Activated CD4-positive, alpha-beta memory T cell treated with anti-CD3 and anti-CD28 coated beads, Interleukin-2, amount 10 ng/mL, durations not matched to agents 7 days and 5 days (primary cell): ENCODE results near the gene ITGA6. TPM values are rescaled to one million over a fixed set of nuclear protein-coding genes. Genes with fewer than 3 reads are reported as not detected.
"Not testable (repeated sequence)": the region's sequence is repeated elsewhere in the genome, so short reads cannot be mapped to it uniquely, and the experiment has no call there.

ENCODE experiments used
- CTCF ChIA-PET: fragments of 350-600 bp; sonication (Branson Sonifier 250); formaldehyde crosslinking; loops from one replicate; lab custom pipeline; 2021; ENCODE audit warnings: antibody characterized with exemption, inconsistent platforms; lab: Charles Lee
- POLR2A ChIA-PET: fragments of 350-600 bp; sonication (Branson Sonifier 250); formaldehyde crosslinking; loops from one replicate; lab custom pipeline; 2021; ENCODE audit warnings: antibody characterized with exemption; lab: Charles Lee
- DNase-seq: peaks from one replicate; pipeline ENCODE4 v3.0.0-alpha.2; 2020
- H3K27ac Mint-ChIP-seq: one replicate; pipeline ENCODE4 v1.8.0; 2021; ENCODE audit warnings: mild to moderate bottlenecking, mixed read lengths
- H3K27me3 Mint-ChIP-seq: one replicate; pipeline ENCODE4 v1.8.0; 2021; ENCODE audit warnings: mixed read lengths
- H3K36me3 Mint-ChIP-seq: one replicate; pipeline ENCODE4 v1.8.0; 2021; ENCODE audit warnings: low read depth, mixed read lengths
- H3K4me1 Mint-ChIP-seq: one replicate; pipeline ENCODE4 v1.8.0; 2021; ENCODE audit warnings: mixed read lengths
- H3K4me3 Mint-ChIP-seq: one replicate; pipeline ENCODE4 v1.8.0; 2021; ENCODE audit warnings: mild to moderate bottlenecking, mixed read lengths
- H3K9me3 Mint-ChIP-seq: one replicate; pipeline ENCODE4 v1.8.0; 2021; ENCODE audit warnings: mixed read lengths
- total RNA-seq, 2 experiments: library from RNA; stranded (reverse); gene quantifications; one replicate each; pipeline ENCODE4 v1.2.3, GENCODE V29; 2021

The ITGA6 gene
- total RNA-seq, 2 experiments from 2014 or later, result 17.7 to 18.0 TPM

DNA sequence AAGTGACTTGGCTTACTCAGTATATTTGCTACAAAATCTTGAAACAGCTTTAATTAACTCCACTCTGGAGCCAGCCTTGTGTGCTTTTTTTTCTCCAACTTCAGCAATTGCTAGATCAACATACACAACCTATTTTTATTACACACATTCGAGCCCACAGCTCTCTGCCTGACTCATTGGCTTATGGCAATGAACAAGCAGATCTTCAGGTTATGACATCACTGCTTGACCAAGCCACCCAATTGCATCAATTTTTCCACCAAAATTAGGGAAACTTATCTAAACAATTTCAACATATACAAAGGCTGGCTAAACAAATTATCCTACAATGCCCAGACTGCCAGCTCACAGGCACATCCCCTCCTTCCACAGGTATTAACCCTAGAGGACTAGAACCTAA is 88.9 kb downstream of the ITGA6 start:
- no peak overlapping the region for H3K4me3 Mint-ChIP-seq
- peaks cover 53% of the 10 kb centered on the region for H3K9me3 Mint-ChIP-seq
- H3K27ac Mint-ChIP-seq, result no peak overlapping the region
- no peaks in the 10 kb centered on the region for H3K4me1 Mint-ChIP-seq
- CTCF ChIA-PET, result interaction anchor here (0.6 kb wide), 1 partner anchor 15 kb away, joined by 3 read pairs; no protein-coding TSS in a partner anchor
- H3K36me3 Mint-ChIP-seq, result peaks cover 13% of the 10 kb centered on the region
- POLR2A ChIA-PET, result no interaction called here
- no peak for DNase-seq
- H3K27me3 Mint-ChIP-seq, result no peaks in the 10 kb centered on the region

DNA sequence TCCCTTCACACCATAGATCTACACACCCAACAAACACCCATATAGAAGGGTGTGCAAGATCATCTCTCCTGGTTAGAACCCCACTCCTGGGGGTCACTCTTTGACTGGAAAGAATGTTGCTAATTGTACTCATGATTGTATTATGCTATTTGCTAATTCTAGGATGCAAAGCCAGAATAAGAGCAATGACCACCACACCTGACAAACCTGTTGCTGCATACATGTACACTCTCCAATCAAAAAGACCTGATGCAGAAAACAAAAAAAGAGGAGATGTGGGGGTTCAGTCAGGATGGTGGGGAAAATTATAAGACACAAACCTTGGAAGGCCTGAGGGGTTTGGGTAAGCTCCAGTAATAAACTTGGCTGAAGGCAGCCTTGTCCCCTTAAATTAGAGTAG is 91.6 kb downstream of the ITGA6 start:
- Mint-ChIP-seq H3K27me3 (no peaks in the 10 kb centered on the region), H3K4me1 (no peaks in the 10 kb centered on the region), H3K9me3 (peaks cover 35% of the 10 kb centered on the region), H3K36me3 (peaks cover 6% of the 10 kb centered on the region), H3K4me3 (no peak overlapping the region), H3K27ac (no peak overlapping the region)
- ChIA-PET POLR2A (no interaction called here), CTCF (no interaction called here)
- DNase-seq, result no peak

DNA sequence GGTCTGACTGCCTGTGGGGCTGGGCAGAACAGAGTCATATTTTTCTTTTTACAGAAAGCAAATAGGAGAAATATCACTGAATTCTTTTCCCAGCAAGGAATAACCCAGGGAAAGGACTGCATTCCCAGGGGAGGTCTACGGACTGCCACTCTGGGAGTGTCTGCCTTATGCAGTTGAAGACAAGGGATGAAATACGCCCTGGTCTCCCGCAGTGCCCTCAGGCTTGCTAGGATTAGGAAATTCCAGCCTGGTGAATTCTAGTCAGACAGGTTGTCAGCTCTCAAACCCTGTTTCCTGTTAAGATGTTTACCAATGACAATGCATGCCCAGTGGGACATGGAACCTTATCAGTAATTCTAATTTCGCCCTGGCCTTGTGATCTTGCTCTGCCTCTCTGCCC is 98.2 kb downstream of the ITGA6 start:
- H3K27me3 Mint-ChIP-seq, result no peaks in the 10 kb centered on the region
- H3K9me3 Mint-ChIP-seq, result peaks cover 27% of the 10 kb centered on the region
- peaks cover 24% of the 10 kb centered on the region for H3K36me3 Mint-ChIP-seq
- ChIA-PET POLR2A (no interaction called here), CTCF (no interaction called here)
- H3K27ac Mint-ChIP-seq, result no peak overlapping the region
- no peak overlapping the region for H3K4me3 Mint-ChIP-seq
- no peaks in the 10 kb centered on the region for H3K4me1 Mint-ChIP-seq
- DNase-seq, result no peak

DNA sequence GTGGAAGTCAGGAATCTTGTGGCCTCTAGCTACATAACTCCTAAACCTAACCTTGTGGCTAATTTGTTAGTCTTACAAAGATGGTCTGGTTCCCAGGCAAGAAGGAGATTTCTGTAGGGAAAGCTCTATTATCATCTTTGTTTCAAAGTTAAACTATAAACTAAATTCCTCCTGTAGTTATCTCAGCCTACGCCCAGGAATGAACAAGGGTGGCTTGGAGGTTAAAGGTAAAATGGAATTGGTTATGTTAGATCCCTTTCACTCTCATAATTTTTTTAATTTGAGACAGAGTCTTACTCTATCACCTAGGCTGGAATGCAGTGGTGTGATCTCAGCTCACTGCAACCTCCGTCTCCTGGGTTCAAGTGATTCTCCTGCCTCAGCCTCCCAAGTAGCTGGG is 103.9 kb downstream of the ITGA6 start:
- H3K4me1 Mint-ChIP-seq, result no peaks in the 10 kb centered on the region
- POLR2A ChIA-PET, result interaction anchor here (1.6 kb wide), 1 partner anchor 15 kb away, joined by 3 read pairs; no protein-coding TSS in a partner anchor
- CTCF ChIA-PET, result no interaction called here
- H3K9me3 Mint-ChIP-seq, result peaks cover 33% of the 10 kb centered on the region
- peaks cover 48% of the 10 kb centered on the region for H3K36me3 Mint-ChIP-seq
- DNase-seq, result no peak
- H3K4me3 Mint-ChIP-seq, result no peak overlapping the region
- H3K27me3 Mint-ChIP-seq, result no peaks in the 10 kb centered on the region
- H3K27ac Mint-ChIP-seq, result no peak overlapping the region

DNA sequence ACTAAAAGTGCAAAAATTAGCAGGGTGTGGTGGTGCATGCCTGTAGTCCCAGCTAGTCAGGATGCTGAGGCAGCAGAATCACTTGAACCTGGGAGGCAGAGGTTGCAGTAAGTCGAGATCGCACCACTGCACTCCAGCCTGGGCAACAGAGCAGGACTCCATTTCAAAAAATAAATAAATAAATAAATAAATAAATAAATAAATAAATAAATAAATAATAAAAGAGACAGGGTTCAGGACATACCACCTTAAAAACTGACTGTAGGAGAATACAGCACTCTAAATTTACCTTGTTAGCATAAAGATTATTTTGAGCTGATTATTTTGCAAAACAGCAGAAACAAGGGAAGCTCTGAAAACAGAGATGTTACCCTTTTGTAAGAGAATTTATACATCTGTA is 105.1 kb downstream of the ITGA6 start:
- H3K4me3 Mint-ChIP-seq, CTCF ChIA-PET, H3K27me3 Mint-ChIP-seq, H3K4me1 Mint-ChIP-seq, DNase-seq, H3K27ac Mint-ChIP-seq: not testable (repeated sequence)
- H3K9me3 Mint-ChIP-seq, result peaks cover 31% of the 10 kb centered on the region
- peaks cover 48% of the 10 kb centered on the region for H3K36me3 Mint-ChIP-seq
- POLR2A ChIA-PET, result interaction anchor here (1.6 kb wide), 1 partner anchor 13 kb away, joined by 3 read pairs; no protein-coding TSS in a partner anchor

DNA sequence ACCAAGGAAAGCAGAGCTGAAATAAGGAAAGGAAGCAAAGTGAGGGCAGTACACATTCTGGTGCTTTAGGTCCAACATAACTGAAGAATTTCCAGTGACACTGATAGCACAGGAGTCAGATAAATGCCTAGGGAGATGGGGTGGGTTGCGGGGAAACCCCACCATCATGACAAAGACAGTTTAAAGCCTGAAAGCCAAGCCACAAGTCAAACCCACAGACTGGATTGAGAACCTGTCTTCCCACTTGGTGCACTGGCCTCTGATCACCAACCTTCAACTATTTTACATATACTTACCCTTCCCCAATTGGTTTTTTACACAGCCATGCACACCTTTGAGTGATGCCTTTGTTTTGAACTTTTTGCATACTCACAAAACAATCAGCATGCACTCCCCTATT is 106.3 kb downstream of the ITGA6 start:
- Mint-ChIP-seq H3K9me3 (peaks cover 31% of the 10 kb centered on the region), H3K4me1 (no peaks in the 10 kb centered on the region), H3K36me3 (peaks cover 48% of the 10 kb centered on the region), H3K27me3 (no peaks in the 10 kb centered on the region), H3K4me3 (no peak overlapping the region), H3K27ac (no peak overlapping the region)
- no peak for DNase-seq
- POLR2A ChIA-PET, result no interaction called here
- CTCF ChIA-PET, result no interaction called here

DNA sequence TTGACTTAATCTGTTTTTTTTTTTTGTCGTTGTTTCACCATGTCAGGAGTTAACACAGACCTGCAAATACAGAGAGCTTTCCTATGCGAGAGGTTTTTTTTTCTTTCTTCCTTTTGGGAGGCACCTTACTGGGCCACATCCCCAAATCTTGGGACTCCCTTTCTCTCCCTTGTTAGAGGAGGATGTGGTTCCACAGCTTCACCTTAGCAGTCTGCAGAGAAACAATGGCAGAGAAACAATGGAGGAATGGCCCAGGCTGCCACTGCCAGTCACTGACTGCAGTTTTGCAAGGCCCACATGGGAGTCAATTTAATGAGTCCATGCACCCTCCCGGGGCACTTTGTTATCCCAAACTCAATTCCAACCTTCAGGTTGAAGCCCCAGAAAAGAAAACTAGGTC is 107.7 kb downstream of the ITGA6 start:
- H3K27ac Mint-ChIP-seq, result no peak overlapping the region
- CTCF ChIA-PET, result no interaction called here
- H3K36me3 Mint-ChIP-seq, result peaks cover 48% of the 10 kb centered on the region
- no peaks in the 10 kb centered on the region for H3K4me1 Mint-ChIP-seq
- POLR2A ChIA-PET, result no interaction called here
- peaks cover 36% of the 10 kb centered on the region for H3K9me3 Mint-ChIP-seq
- H3K4me3 Mint-ChIP-seq, result no peak overlapping the region
- H3K27me3 Mint-ChIP-seq, result no peaks in the 10 kb centered on the region
- DNase-seq, result no peak

DNA sequence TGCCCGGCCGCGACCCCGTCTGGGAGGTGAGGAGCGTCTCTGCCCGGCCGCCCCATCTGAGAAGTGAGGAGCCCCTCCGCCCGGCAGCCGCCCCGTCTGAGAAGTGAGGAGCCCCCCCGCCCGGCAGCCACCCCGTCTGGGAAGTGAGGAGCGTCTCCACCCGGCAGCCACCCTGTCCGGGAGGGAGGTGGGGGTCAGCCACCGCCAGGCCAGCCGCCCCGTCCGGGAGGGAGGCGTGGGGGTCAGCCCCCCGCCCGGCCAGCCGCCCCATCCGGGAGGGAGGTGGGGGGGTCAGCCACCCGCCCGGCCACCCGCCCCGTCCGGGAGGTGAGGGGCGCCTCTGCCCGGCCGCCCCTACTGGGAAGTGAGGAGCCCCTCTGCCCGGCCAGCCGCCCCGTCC is 110.5 kb downstream of the ITGA6 start:
- H3K27ac Mint-ChIP-seq, H3K4me3 Mint-ChIP-seq, CTCF ChIA-PET, POLR2A ChIA-PET, H3K27me3 Mint-ChIP-seq, H3K4me1 Mint-ChIP-seq, DNase-seq: not testable (repeated sequence)
- Mint-ChIP-seq H3K9me3 (peaks cover 32% of the 10 kb centered on the region), H3K36me3 (peaks cover 35% of the 10 kb centered on the region)

DNA sequence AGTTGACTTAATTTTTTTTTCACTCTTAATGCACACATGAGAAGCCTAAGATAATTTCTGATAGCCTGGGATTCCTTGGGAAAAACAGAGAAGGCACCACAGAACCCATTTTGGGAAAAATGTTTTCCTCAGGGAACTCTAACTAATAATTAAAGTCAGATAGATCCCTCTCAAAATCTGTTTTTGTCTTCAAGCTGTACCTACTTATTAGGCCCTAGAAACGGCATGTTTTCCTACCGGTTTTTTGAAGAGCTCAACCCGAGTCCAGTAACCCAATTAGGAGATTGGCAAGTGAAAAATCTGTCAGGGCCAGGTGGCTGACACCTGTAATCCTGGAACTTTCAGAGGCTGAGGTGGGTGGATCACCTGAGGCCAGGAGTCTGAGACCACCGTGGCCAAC is 112.4 kb downstream of the ITGA6 start:
- no peak overlapping the region for H3K27ac Mint-ChIP-seq
- H3K4me3 Mint-ChIP-seq, result no peak overlapping the region
- POLR2A ChIA-PET, result no interaction called here
- H3K9me3 Mint-ChIP-seq, result peaks cover 34% of the 10 kb centered on the region
- no peaks in the 10 kb centered on the region for H3K4me1 Mint-ChIP-seq
- CTCF ChIA-PET, result no interaction called here
- H3K27me3 Mint-ChIP-seq, result no peaks in the 10 kb centered on the region
- H3K36me3 Mint-ChIP-seq, result peaks cover 32% of the 10 kb centered on the region
- DNase-seq, result no peak

DNA sequence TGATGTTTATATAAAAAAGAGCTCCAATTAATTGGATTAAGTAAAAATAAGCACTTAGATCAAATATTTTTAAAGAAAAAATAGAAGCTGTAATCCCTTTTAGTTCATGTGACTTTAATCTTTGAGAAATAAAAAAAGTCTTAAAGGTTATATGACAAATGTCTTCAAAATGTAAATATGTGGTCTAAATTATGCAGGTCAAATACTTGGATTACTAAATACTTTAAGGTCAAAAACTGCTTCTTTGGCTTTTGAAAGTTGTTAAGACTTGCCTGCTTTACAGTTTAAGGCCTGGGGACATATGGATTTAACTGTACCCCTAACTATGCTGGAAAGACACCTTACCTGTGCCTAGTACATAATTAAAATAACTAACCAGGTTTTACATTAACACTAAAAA is 113.0 kb downstream of the ITGA6 start:
- H3K9me3 Mint-ChIP-seq, result peaks cover 32% of the 10 kb centered on the region
- H3K36me3 Mint-ChIP-seq, result peaks cover 28% of the 10 kb centered on the region
- POLR2A ChIA-PET, result no interaction called here
- H3K4me3 Mint-ChIP-seq, result no peak overlapping the region
- no peak overlapping the region for H3K27ac Mint-ChIP-seq
- CTCF ChIA-PET, result no interaction called here
- no peaks in the 10 kb centered on the region for H3K4me1 Mint-ChIP-seq
- no peak for DNase-seq
- H3K27me3 Mint-ChIP-seq, result no peaks in the 10 kb centered on the region

DNA sequence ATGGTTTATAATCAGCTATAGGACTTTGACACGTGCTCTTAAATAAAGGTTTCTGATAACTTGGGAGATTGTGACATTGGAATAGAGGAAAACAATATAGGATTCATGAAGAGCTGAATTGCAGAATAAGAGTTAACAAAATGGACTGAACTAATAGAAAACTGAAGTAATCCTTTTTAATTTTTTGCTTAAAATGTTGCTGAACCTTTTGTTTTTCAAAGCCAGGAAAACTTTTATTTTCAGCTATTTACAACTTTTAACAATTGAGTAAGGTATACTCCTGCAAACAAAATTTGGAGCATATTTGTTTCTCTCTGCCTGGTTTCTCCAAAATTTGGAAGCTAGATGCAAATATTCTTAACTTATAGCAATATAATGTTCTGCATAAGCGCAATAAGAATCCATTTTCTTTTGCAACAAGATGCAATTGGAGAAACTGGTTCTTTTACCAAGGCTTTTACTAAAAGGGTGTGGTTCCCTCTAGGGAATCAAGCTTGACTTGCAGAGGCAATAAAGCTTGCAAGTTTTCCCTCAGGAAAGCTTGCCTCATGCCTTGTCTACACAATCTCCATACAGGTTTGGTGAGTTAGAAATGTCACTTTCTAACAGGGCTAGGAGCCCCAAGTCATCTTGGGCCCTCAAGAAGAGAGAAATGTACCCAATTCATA is 118.2 kb downstream of the ITGA6 start:
- ChIA-PET POLR2A (interaction anchor here (0.6 to 1.2 kb wide), 2 partner anchors 14 to 344 kb away, joined by 3 read pairs; no protein-coding TSS in a partner anchor), CTCF (no interaction called here)
- H3K27ac Mint-ChIP-seq, result no peak overlapping the region
- H3K9me3 Mint-ChIP-seq, result peaks cover 29% of the 10 kb centered on the region
- H3K36me3 Mint-ChIP-seq, result peaks cover 52% of the 10 kb centered on the region
- H3K27me3 Mint-ChIP-seq, result no peaks in the 10 kb centered on the region
- no peak for DNase-seq
- H3K4me1 Mint-ChIP-seq, result peaks cover 13% of the 10 kb centered on the region
- no peak overlapping the region for H3K4me3 Mint-ChIP-seq

DNA sequence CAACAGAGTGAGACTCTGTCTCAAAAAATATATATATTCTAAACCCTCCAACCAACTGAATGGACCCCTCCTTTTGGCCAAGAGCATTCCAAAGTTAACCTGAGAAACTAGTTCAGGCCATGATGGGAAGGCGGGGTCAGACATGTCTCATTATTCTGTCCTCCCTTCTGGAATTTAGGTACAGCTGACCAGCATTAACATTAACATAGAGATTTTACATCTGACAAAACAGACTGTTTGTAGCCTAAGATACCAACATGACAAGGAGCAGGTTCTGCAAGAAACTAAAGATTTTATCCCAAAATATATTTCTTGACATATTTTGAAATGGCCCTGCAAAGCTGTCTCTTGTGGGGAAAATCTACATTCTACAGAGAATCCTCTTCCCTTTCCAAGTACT is 121.7 kb downstream of the ITGA6 start:
- Mint-ChIP-seq H3K4me3 (no peak overlapping the region), H3K9me3 (peaks cover 14% of the 10 kb centered on the region), H3K27me3 (peaks cover 2% of the 10 kb centered on the region), H3K36me3 (peaks cover 63% of the 10 kb centered on the region), H3K4me1 (peaks cover 34% of the 10 kb centered on the region), H3K27ac (no peak overlapping the region)
- POLR2A ChIA-PET, result no interaction called here
- DNase-seq, result no peak
- CTCF ChIA-PET, result no interaction called here

DNA sequence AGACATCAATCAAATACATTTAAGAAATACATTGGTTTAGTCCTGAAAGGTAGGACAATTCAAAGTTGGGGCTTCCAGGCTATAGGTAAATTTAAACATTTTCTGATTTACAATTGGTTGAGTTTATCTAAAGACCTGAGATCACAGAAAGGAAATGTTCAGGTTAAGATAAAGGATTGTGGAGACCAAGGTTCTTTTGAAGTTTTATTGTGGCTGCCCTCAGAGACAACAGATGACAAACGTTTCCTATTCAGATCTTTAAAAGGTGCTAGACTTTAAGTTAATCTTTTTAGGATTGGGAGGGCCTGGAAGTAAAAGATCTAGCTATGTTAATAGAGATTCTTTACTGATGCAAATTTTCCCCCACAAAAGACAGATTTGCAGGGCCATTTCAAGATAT is 122.4 kb downstream of the ITGA6 start:
- Mint-ChIP-seq H3K9me3 (peaks cover 11% of the 10 kb centered on the region), H3K4me1 (peaks cover 39% of the 10 kb centered on the region), H3K36me3 (peaks cover 63% of the 10 kb centered on the region)
- POLR2A ChIA-PET, DNase-seq, H3K4me3 Mint-ChIP-seq, H3K27ac Mint-ChIP-seq, CTCF ChIA-PET, H3K27me3 Mint-ChIP-seq: not testable (repeated sequence)

DNA sequence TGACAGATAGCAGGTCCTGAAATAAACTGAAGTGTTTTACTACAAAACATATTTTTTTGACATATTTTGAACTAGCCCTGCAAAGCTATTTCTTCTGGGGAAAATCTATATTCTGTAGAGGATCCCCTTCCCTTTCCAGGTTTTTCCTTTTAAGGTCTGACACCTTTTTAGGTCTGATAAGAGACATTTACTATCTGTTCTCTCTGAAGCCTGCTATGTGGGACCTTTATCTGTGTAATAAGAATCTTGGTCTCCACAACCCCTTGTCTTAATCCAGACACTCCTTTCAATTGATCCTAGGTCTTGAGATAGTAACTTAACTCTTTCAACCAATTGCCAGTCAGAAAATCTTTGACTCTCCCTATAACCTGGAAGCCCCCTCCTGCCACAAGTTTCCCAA is 123.0 kb downstream of the ITGA6 start:
- Mint-ChIP-seq H3K4me3 (no peak overlapping the region), H3K27ac (no peak overlapping the region), H3K4me1 (peaks cover 42% of the 10 kb centered on the region), H3K36me3 (peaks cover 61% of the 10 kb centered on the region), H3K27me3 (peaks cover 2% of the 10 kb centered on the region), H3K9me3 (peaks cover 8% of the 10 kb centered on the region)
- DNase-seq, result no peak
- ChIA-PET CTCF (no interaction called here), POLR2A (no interaction called here)
